HEK293 (cell line): ENCODE measurements around the gene EXOC3.

Source experiments
- CTCF ChIA-PET: fragments of 350-600 bp; formaldehyde crosslinking; extraction: SDS; loops from one replicate; lab custom pipeline; 2021; ENCODE audit warnings: antibody characterized with exemption; lab: Yijun Ruan, JAX
- POLR2A ChIA-PET: fragments of 300-600 bp; formaldehyde crosslinking; extraction: SDS; loops from one replicate; lab custom pipeline; 2020; ENCODE audit warnings: antibody characterized with exemption, inconsistent platforms; lab: Yijun Ruan, JAX
- H3K27ac ChIP-seq: fragments of 200-500 bp; sonication (Bioruptor generic); 2 replicates; pipeline ENCODE4 v1.5.1; 2014; ENCODE audit warnings: low read depth, low read length, control low read depth, inconsistent platforms; ENCODE audit errors: extremely low read depth
- H3K36me3 ChIP-seq, 2 experiments: fragments of 200-500 bp in 1 of 2; sonication (Bioruptor generic) in 1 of 2; 1 replicate in 1 of 2; 2 replicates in 1 of 2; pipeline ENCODE4 v1.5.1; 2014 to 2017; ENCODE audit warnings: inconsistent platforms in 2 of 2, low read length in 2 of 2; ENCODE audit not compliant: control insufficient read depth in 2 of 2, insufficient read depth in 1 of 2
- H3K4me1 ChIP-seq: fragments of 200-500 bp; sonication (Bioruptor generic); 2 replicates; pipeline ENCODE4 v1.5.1; 2014; ENCODE audit warnings: mild to moderate bottlenecking, low read length, inconsistent platforms; ENCODE audit not compliant: control insufficient read depth, insufficient read depth
- H3K4me3 ChIP-seq: 2 replicates; pipeline ENCODE4 v1.5.1; 2011; ENCODE audit warnings: low read depth, mild to moderate bottlenecking, control low read depth, low read length, moderate library complexity
- H3K9me3 ChIP-seq: fragments of 200-500 bp; sonication (Bioruptor generic); 2 replicates; pipeline ENCODE4 v1.5.1; 2014; ENCODE audit warnings: low read depth, low read length, inconsistent platforms; ENCODE audit not compliant: control insufficient read depth, insufficient read depth
- BCL6B ChIP-seq: fragments of 450-650 bp; formaldehyde crosslinking; IDR thresholded peaks from 2 replicates; pipeline ENCODE4 v1.5.1; 2017; ENCODE audit warnings: missing biosample characterization, missing genetic modification characterization
- KLF1 ChIP-seq: fragments of 450-650 bp; formaldehyde crosslinking; IDR thresholded peaks from 2 replicates; pipeline ENCODE4 v1.5.1; 2016; ENCODE audit warnings: missing biosample characterization, missing genetic modification characterization
- MZF1 ChIP-seq: fragments of 450-650 bp; formaldehyde crosslinking; IDR thresholded peaks from 2 replicates; pipeline ENCODE4 v1.5.1; 2017; ENCODE audit warnings: missing biosample characterization, missing genetic modification characterization, borderline replicate concordance
- SCRT2 ChIP-seq: fragments of 450-650 bp; formaldehyde crosslinking; IDR thresholded peaks from 2 replicates; pipeline ENCODE4 v1.5.1; 2016; ENCODE audit warnings: missing biosample characterization, missing genetic modification characterization
- ZBTB21 ChIP-seq: fragments of 450-650 bp; formaldehyde crosslinking; IDR thresholded peaks from 2 replicates; pipeline ENCODE4 v1.5.1; 2017; ENCODE audit warnings: missing biosample characterization, missing genetic modification characterization
- ZFP3 ChIP-seq: fragments of 450-650 bp; formaldehyde crosslinking; IDR thresholded peaks from 2 replicates; pipeline ENCODE4 v1.5.1; 2016; ENCODE audit warnings: low read depth, missing biosample characterization, missing genetic modification characterization
- ZFP37 ChIP-seq: fragments of 450-650 bp; formaldehyde crosslinking; IDR thresholded peaks from 2 replicates; pipeline ENCODE4 v1.5.1; 2016; ENCODE audit warnings: missing biosample characterization, missing genetic modification characterization
- ZFP69B ChIP-seq: fragments of 450-650 bp; formaldehyde crosslinking; IDR thresholded peaks from 2 replicates; pipeline ENCODE4 v1.5.1; 2016; ENCODE audit warnings: missing biosample characterization, missing genetic modification characterization
- ZNF114 ChIP-seq: fragments of 450-650 bp; formaldehyde crosslinking; IDR thresholded peaks from 2 replicates; pipeline ENCODE4 v1.5.0; 2017; ENCODE audit warnings: missing biosample characterization, missing genetic modification characterization
- ZNF132 ChIP-seq: fragments of 450-650 bp; formaldehyde crosslinking; IDR thresholded peaks from 2 replicates; pipeline ENCODE4 v1.5.1; 2017; ENCODE audit warnings: missing biosample characterization, missing genetic modification characterization, borderline replicate concordance
- ZNF18 ChIP-seq: fragments of 450-650 bp; formaldehyde crosslinking; IDR thresholded peaks from 2 replicates; pipeline ENCODE4 v1.5.1; 2016; ENCODE audit warnings: missing biosample characterization, missing genetic modification characterization
- ZNF426 ChIP-seq: fragments of 450-650 bp; formaldehyde crosslinking; IDR thresholded peaks from 2 replicates; pipeline ENCODE4 v1.5.1; 2017; ENCODE audit warnings: missing biosample characterization, missing genetic modification characterization, mild to moderate bottlenecking, inconsistent platforms, moderate library complexity
- ZNF555 ChIP-seq: fragments of 450-650 bp; formaldehyde crosslinking; conservative IDR thresholded peaks from 2 replicates; pipeline ENCODE4 v1.5.1; 2017; ENCODE audit warnings: missing biosample characterization, mild to moderate bottlenecking, missing genetic modification characterization, inconsistent platforms
- ZNF664 ChIP-seq: fragments of 450-650 bp; formaldehyde crosslinking; IDR thresholded peaks from 2 replicates; pipeline ENCODE4 v1.5.1; 2016; ENCODE audit warnings: missing biosample characterization, missing genetic modification characterization
- ZNF837 ChIP-seq: fragments of 450-650 bp; formaldehyde crosslinking; IDR thresholded peaks from 2 replicates; pipeline ENCODE4 v1.5.1; 2016; ENCODE audit warnings: missing biosample characterization, missing genetic modification characterization
- ZSCAN16 ChIP-seq: fragments of 450-650 bp; formaldehyde crosslinking; IDR thresholded peaks from 2 replicates; pipeline ENCODE4 v1.5.1; 2016; ENCODE audit warnings: missing biosample characterization, missing genetic modification characterization
- TF ChIP-seq, protein P1 (sequence below): fragments of 450-650 bp; formaldehyde crosslinking; IDR thresholded peaks from 2 replicates; pipeline ENCODE4 v1.5.1; 2016; ENCODE audit warnings: missing biosample characterization, missing genetic modification characterization
- TF ChIP-seq, protein P2 (sequence below): fragments of 450-650 bp; formaldehyde crosslinking; IDR thresholded peaks from 2 replicates; pipeline ENCODE4 v1.5.1; 2016; ENCODE audit warnings: missing biosample characterization, missing genetic modification characterization
- TF ChIP-seq, protein P3 (sequence below): fragments of 450-650 bp; formaldehyde crosslinking; IDR thresholded peaks from 2 replicates; pipeline ENCODE4 v1.5.1; 2016; ENCODE audit warnings: missing biosample characterization, missing genetic modification characterization, borderline replicate concordance
- TF ChIP-seq, protein P4 (sequence below): fragments of 450-650 bp; formaldehyde crosslinking; IDR thresholded peaks from 2 replicates; pipeline ENCODE4 v1.5.1; 2016; ENCODE audit warnings: missing biosample characterization, missing genetic modification characterization

EXOC3 gene

DNA sequence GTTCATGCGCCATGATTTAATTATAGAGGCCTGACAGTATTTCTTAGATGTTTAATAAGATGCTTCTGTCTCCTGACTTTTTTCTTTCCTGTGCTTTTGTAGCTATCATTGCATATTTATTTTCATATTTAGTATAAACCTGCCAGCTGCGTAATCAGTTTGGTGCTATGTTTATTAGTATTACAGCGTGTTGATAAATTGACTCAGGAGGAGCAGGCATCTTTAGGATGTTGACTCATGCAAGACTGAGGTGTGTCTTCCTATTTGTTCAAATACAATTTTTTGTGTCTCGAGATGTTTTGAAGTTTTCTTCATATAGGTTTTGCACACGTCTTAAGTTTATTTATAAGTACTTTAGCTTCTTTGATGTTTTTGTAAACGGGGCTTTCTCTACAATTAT lies 35.9 kb upstream of the EXOC3 start:
- Histone ChIP-seq H3K9me3 (no peaks in the 10 kb centered on the region), H3K27ac (no peak overlapping the region), H3K36me3 (no peaks in the 10 kb centered on the region), H3K4me1 (peaks cover 10% of the 10 kb centered on the region), H3K4me3 (no peak overlapping the region)
- TF ChIP-seq ZNF837 (tag by site-specific recombination) (no peak), ZBTB21 (tag by site-specific recombination) (no peak), ZFP3 (no peak), ZFP37 (no peak), BCL6B (no peak), ZNF555 (tag by site-specific recombination) (no peak), ZNF18 (no peak), ZFP69B (tag by site-specific recombination) (no peak), ZNF426 (tag by site-specific recombination) (no peak), ZNF132 (tag by site-specific recombination) (no peak)
- TF ChIP-seq, protein P1, sequence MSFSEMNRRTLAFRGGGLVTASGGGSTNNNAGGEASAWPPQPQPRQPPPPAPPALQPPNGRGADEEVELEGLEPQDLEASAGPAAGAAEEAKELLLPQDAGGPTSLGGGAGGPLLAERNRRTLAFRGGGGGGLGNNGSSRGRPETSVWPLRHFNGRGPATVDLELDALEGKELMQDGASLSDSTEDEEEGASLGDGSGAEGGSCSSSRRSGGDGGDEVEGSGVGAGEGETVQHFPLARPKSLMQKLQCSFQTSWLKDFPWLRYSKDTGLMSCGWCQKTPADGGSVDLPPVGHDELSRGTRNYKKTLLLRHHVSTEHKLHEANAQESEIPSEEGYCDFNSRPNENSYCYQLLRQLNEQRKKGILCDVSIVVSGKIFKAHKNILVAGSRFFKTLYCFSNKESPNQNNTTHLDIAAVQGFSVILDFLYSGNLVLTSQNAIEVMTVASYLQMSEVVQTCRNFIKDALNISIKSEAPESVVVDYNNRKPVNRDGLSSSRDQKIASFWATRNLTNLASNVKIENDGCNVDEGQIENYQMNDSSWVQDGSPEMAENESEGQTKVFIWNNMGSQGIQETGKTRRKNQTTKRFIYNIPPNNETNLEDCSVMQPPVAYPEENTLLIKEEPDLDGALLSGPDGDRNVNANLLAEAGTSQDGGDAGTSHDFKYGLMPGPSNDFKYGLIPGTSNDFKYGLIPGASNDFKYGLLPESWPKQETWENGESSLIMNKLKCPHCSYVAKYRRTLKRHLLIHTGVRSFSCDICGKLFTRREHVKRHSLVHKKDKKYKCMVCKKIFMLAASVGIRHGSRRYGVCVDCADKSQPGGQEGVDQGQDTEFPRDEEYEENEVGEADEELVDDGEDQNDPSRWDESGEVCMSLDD (tag by site-specific recombination): no peak
- TF ChIP-seq, protein P2, sequence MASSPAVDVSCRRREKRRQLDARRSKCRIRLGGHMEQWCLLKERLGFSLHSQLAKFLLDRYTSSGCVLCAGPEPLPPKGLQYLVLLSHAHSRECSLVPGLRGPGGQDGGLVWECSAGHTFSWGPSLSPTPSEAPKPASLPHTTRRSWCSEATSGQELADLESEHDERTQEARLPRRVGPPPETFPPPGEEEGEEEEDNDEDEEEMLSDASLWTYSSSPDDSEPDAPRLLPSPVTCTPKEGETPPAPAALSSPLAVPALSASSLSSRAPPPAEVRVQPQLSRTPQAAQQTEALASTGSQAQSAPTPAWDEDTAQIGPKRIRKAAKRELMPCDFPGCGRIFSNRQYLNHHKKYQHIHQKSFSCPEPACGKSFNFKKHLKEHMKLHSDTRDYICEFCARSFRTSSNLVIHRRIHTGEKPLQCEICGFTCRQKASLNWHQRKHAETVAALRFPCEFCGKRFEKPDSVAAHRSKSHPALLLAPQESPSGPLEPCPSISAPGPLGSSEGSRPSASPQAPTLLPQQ (tag by site-specific recombination): no peak
- TF ChIP-seq, protein P3, sequence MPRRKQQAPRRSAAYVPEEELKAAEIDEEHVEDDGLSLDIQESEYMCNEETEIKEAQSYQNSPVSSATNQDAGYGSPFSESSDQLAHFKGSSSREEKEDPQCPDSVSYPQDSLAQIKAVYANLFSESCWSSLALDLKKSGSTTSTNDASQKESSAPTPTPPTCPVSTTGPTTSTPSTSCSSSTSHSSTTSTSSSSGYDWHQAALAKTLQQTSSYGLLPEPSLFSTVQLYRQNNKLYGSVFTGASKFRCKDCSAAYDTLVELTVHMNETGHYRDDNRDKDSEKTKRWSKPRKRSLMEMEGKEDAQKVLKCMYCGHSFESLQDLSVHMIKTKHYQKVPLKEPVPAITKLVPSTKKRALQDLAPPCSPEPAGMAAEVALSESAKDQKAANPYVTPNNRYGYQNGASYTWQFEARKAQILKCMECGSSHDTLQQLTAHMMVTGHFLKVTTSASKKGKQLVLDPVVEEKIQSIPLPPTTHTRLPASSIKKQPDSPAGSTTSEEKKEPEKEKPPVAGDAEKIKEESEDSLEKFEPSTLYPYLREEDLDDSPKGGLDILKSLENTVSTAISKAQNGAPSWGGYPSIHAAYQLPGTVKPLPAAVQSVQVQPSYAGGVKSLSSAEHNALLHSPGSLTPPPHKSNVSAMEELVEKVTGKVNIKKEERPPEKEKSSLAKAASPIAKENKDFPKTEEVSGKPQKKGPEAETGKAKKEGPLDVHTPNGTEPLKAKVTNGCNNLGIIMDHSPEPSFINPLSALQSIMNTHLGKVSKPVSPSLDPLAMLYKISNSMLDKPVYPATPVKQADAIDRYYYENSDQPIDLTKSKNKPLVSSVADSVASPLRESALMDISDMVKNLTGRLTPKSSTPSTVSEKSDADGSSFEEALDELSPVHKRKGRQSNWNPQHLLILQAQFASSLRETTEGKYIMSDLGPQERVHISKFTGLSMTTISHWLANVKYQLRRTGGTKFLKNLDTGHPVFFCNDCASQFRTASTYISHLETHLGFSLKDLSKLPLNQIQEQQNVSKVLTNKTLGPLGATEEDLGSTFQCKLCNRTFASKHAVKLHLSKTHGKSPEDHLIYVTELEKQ (tag by site-specific recombination): no peak
- ChIA-PET CTCF (interaction anchor here (0.6 to 0.8 kb wide), 2 partner anchors 9 to 218 kb away, joined by 3 read pairs; no protein-coding TSS in a partner anchor), POLR2A (interaction anchor here (0.5 kb wide), 1 partner anchor 62 kb away, joined by 5 read pairs; no protein-coding TSS in a partner anchor)

GRCh38 chr5:407801-408268 lies 35.1 kb upstream of the EXOC3 start:
- H3K9me3 ChIP-seq: no peaks in the 10 kb centered on the region
- no peaks in the 10 kb centered on the region for H3K36me3 ChIP-seq
- no peak overlapping the region for H3K27ac ChIP-seq
- ChIA-PET CTCF (interaction anchor here (2.1 kb wide), 1 partner anchor 23 kb away, joined by 4 read pairs; no protein-coding TSS in a partner anchor), POLR2A (no interaction called here)
- H3K4me1 ChIP-seq: peaks cover 10% of the 10 kb centered on the region
- H3K4me3 ChIP-seq: no peak overlapping the region
- TF ChIP-seq, protein P4, sequence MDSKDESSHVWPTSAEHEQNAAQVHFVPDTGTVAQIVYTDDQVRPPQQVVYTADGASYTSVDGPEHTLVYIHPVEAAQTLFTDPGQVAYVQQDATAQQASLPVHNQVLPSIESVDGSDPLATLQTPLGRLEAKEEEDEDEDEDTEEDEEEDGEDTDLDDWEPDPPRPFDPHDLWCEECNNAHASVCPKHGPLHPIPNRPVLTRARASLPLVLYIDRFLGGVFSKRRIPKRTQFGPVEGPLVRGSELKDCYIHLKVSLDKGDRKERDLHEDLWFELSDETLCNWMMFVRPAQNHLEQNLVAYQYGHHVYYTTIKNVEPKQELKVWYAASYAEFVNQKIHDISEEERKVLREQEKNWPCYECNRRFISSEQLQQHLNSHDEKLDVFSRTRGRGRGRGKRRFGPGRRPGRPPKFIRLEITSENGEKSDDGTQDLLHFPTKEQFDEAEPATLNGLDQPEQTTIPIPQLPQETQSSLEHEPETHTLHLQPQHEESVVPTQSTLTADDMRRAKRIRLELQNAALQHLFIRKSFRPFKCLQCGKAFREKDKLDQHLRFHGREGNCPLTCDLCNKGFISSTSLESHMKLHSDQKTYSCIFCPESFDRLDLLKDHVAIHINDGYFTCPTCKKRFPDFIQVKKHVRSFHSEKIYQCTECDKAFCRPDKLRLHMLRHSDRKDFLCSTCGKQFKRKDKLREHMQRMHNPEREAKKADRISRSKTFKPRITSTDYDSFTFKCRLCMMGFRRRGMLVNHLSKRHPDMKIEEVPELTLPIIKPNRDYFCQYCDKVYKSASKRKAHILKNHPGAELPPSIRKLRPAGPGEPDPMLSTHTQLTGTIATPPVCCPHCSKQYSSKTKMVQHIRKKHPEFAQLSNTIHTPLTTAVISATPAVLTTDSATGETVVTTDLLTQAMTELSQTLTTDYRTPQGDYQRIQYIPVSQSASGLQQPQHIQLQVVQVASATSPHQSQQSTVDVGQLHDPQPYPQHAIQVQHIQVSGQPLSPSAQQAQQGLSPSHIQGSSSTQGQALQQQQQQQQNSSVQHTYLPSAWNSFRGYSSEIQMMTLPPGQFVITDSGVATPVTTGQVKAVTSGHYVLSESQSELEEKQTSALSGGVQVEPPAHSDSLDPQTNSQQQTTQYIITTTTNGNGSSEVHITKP: peak; percentile 50
- TF ChIP-seq MZF1 (tag by site-specific recombination) (peak; percentile 92; the same call in 1 of the 2 replicates), ZSCAN16 (tag by site-specific recombination) (peak; percentile 90), KLF1 (peak; percentile 30; the same call in 1 of the 2 replicates), ZNF114 (tag by site-specific recombination) (no peak), ZNF555 (tag by site-specific recombination) (no peak), ZNF664 (tag by site-specific recombination) (peak; percentile 68; the same call in 1 of the 2 replicates), SCRT2 (tag by site-specific recombination) (0 out of 2 replicates have a peak, but pooled peaks have one; percentile 20)
